ENCODE results near the gene ARMC7.

Gene ARMC7

DNA sequence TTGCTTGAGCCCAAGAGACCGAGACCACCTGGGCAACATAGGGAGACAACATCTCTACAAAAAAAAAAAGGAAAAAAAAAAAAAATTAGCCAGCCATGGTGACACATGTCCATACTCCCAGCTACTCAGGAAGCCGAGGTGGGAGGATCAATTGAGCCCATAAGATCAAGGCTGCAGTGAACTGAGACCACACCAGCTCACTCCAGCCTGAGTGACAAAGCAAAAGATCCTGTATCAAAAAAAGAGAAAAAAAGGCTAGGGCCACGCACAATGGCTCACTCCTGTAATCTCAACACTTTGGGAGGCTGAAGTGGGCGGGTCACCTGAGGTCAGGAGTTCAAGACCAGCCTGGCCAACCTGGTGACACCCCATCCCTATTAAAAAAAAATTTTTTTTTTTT lies 59.2 kb downstream of the ARMC7 start:
- H3K27me3 ChIP-seq (replicated peaks; ENCODE audit: control insufficient read depth, insufficient read depth, low read length, poor library complexity, severe bottlenecking) = no peaks in the 10 kb centered on the region
- peaks cover 3% of the 10 kb centered on the region for H3K4me1 ChIP-seq (ENCODE audit: control insufficient read depth, insufficient read depth, low read length, poor library complexity, severe bottlenecking)
- no peak overlapping the region for H3K27ac ChIP-seq (ENCODE audit: insufficient read depth, low read length, poor library complexity, severe bottlenecking)
- DNase-seq = no peak
- no peaks in the 10 kb centered on the region for H3K9me3 ChIP-seq (ENCODE audit: control insufficient read depth, low read length)
- H3K4me3 ChIP-seq (ENCODE audit: insufficient read depth, low read depth, low read length, poor library complexity, severe bottlenecking) = no peak overlapping the region
- peaks cover 26% of the 10 kb centered on the region for H3K36me3 ChIP-seq (ENCODE audit: control insufficient read depth, insufficient read depth, low read length)

DNA sequence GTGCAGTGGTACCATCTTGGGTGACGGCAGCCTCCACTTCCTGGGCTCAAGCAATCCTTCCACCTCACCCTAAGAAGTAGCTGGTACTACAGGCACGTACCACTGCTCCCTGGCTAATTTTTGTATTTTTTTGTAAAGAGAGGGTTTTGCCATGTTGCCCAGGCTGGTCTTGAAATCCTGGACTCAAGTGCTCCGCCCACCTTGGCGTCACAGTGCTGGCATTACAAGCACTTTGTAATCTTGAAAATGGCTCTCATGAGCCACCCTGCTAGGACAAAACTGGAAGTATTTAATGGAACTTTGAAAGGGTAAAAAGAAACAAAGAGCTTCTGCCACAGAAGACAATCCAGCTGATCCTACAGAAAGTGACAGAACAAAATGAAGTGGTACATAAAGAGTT lies 63.8 kb downstream of the ARMC7 start:
- no peak overlapping the region for H3K27ac ChIP-seq (ENCODE audit: insufficient read depth, low read length, poor library complexity, severe bottlenecking)
- peaks cover 3% of the 10 kb centered on the region for H3K4me1 ChIP-seq (ENCODE audit: control insufficient read depth, insufficient read depth, low read length, poor library complexity, severe bottlenecking)

DNA sequence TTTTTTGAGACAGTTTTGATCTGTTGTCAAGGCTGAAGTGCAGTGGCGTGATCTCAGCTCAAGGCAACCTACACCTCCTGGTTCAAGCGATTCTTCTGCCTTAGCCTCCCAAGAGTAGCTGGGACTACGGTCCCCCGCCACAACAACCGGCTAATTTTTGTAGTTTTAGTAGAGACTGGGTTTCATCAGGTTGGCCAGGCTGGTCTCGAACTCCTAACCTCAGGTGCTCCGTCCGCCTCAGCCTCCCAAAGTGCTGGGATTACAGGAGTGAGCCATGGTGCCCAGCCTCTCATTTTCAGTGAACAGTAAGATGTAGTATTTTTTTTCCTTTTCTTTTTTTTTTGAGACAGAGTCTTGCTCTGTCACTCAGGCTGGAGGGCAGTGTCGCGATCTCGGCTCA lies 65.2 kb downstream of the ARMC7 start:
- peaks cover 36% of the 10 kb centered on the region for H3K36me3 ChIP-seq (ENCODE audit: control insufficient read depth, insufficient read depth, low read length)
- H3K4me3 ChIP-seq (ENCODE audit: insufficient read depth, low read depth, low read length, poor library complexity, severe bottlenecking) = no peak overlapping the region
- H3K9me3 ChIP-seq (ENCODE audit: control insufficient read depth, low read length) = no peaks in the 10 kb centered on the region
- H3K4me1 ChIP-seq (ENCODE audit: control insufficient read depth, insufficient read depth, low read length, poor library complexity, severe bottlenecking) = peaks cover 3% of the 10 kb centered on the region
- no peaks in the 10 kb centered on the region for H3K27me3 ChIP-seq (replicated peaks; ENCODE audit: control insufficient read depth, insufficient read depth, low read length, poor library complexity, severe bottlenecking)
- no peak for DNase-seq
- H3K27ac ChIP-seq (ENCODE audit: insufficient read depth, low read length, poor library complexity, severe bottlenecking) = no peak overlapping the region

More for the DNA sequence above, 63.8 kb downstream of the ARMC7 start:
- Histone ChIP-seq H3K36me3 (ENCODE audit: control insufficient read depth, insufficient read depth, low read length) (peaks cover 32% of the 10 kb centered on the region), H3K9me3 (ENCODE audit: control insufficient read depth, low read length) (no peaks in the 10 kb centered on the region), H3K4me3 (ENCODE audit: insufficient read depth, low read depth, low read length, poor library complexity, severe bottlenecking) (no peak overlapping the region), H3K27me3 (replicated peaks; ENCODE audit: control insufficient read depth, insufficient read depth, low read length, poor library complexity, severe bottlenecking) (no peaks in the 10 kb centered on the region)
- DNase-seq = no peak

DNA sequence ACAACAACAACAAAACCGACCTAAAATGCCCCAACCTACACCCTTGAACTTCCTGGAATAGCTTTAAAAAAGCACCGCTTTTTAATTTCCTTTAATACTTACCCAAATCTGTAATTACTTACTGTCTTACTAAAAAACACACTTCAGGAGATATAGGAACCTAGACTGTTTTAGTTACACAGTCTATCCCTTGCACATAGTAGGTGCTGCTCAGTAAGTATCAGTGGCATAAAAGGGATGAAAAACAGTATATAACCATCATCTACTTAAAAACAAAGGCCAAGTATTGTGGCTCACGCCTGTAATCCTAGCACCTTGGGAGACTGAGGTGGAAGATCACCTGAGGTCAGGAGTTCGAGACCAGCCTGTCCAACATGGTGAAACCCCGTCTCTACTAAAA lies 66.9 kb downstream of the ARMC7 start:
- Histone ChIP-seq H3K27me3 (replicated peaks; ENCODE audit: control insufficient read depth, insufficient read depth, low read length, poor library complexity, severe bottlenecking) (no peaks in the 10 kb centered on the region), H3K27ac (ENCODE audit: insufficient read depth, low read length, poor library complexity, severe bottlenecking) (no peak overlapping the region), H3K9me3 (ENCODE audit: control insufficient read depth, low read length) (no peaks in the 10 kb centered on the region), H3K36me3 (ENCODE audit: control insufficient read depth, insufficient read depth, low read length) (peaks cover 36% of the 10 kb centered on the region), H3K4me3 (ENCODE audit: insufficient read depth, low read depth, low read length, poor library complexity, severe bottlenecking) (no peak overlapping the region), H3K4me1 (ENCODE audit: control insufficient read depth, insufficient read depth, low read length, poor library complexity, severe bottlenecking) (peaks cover 9% of the 10 kb centered on the region)
- no peak for DNase-seq

DNA sequence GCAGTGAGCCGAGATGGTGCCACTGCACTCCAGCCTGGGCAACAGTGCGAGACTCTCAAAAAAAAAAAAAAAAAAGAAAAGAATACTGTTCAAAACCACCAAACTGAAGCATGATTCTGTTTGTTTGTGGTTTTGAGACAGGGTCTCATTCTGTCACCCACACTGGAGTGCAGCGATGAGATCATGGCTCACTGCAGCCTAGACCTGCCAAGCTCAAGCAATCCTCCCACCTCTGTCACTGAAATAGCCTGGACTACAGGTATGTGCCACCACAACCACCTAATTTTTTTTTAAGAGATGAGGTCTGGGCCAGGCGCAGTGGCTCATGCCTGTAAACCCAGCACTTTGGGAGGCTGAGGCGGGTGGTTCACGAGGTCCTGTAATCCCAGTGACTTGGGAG lies 68.7 kb downstream of the ARMC7 start:
- H3K27me3 ChIP-seq (replicated peaks; ENCODE audit: control insufficient read depth, insufficient read depth, low read length, poor library complexity, severe bottlenecking) = no peaks in the 10 kb centered on the region
- no peak overlapping the region for H3K4me3 ChIP-seq (ENCODE audit: insufficient read depth, low read depth, low read length, poor library complexity, severe bottlenecking)
- H3K36me3 ChIP-seq (ENCODE audit: control insufficient read depth, insufficient read depth, low read length) = peaks cover 27% of the 10 kb centered on the region
- peaks cover 8% of the 10 kb centered on the region for H3K4me1 ChIP-seq (ENCODE audit: control insufficient read depth, insufficient read depth, low read length, poor library complexity, severe bottlenecking)
- no peak overlapping the region for H3K27ac ChIP-seq (ENCODE audit: insufficient read depth, low read length, poor library complexity, severe bottlenecking)
- no peak for DNase-seq
- no peaks in the 10 kb centered on the region for H3K9me3 ChIP-seq (ENCODE audit: control insufficient read depth, low read length)

Data from effector memory CD4-positive, alpha-beta T cell (primary cell).